ENCODE results near the gene TTLL11. TPM values are rescaled to one million over a fixed set of nuclear protein-coding genes. Genes with fewer than 3 reads are reported as not detected.

TTLL11 gene
- polyA plus RNA-seq, 1 donor from 2014 or later = 8.0 TPM

GRCh38 chr9:121825031-121825691 is 267.9 kb downstream of the TTLL11 start:
- Histone ChIP-seq H3K27ac (ENCODE audit: low read length) (no peak overlapping the region), H4K20me1 (ENCODE audit: insufficient read depth) (no peaks in the 10 kb centered on the region), H2AFZ (ENCODE audit: low read depth, low read length) (no peak overlapping the region), H3K4me3 (ENCODE audit: low read length) (no peak overlapping the region), H3K36me3 (ENCODE audit: insufficient read depth, low read length) (no peaks in the 10 kb centered on the region), H3F3A (ENCODE audit: insufficient read depth, low read length, poor library complexity, severe bottlenecking) (no peaks in the 10 kb centered on the region), H3K4me2 (ENCODE audit: low read length) (no peak overlapping the region), H3K9me2 (ENCODE audit: insufficient read depth, low read length) (no peaks in the 10 kb centered on the region), H3K27me3 (ENCODE audit: insufficient read depth, low read depth, low read length) (no peaks in the 10 kb centered on the region), H3K79me2 (replicated peaks; ENCODE audit: insufficient read depth, low read length) (no peaks in the 10 kb centered on the region), H3K9ac (ENCODE audit: low read length) (no peak overlapping the region), H3K9me3 (ENCODE audit: low read length) (no peaks in the 10 kb centered on the region)
- TF ChIP-seq REST (IDR thresholded peaks at IDR 0.05; ENCODE audit: borderline replicate concordance) (no peak), CTCF (IDR thresholded peaks at IDR 0.05; ENCODE audit: poor library complexity, severe bottlenecking) (no peak), RAD21 (conservative IDR thresholded peaks at IDR 0.05) (no peak), POLR2AphosphoS5 (IDR thresholded peaks at IDR 0.05) (no peak), EP300 (conservative IDR thresholded peaks at IDR 0.05; ENCODE audit: poor library complexity, severe bottlenecking) (no peak), SMC3 (conservative IDR thresholded peaks at IDR 0.05; ENCODE audit: poor library complexity) (no peak), EZH2 (IDR thresholded peaks at IDR 0.05; ENCODE audit: borderline replicate concordance, insufficient read depth, low read length, poor library complexity, severe bottlenecking) (no peak), MXI1 (conservative IDR thresholded peaks at IDR 0.05; ENCODE audit: poor library complexity, severe bottlenecking) (no peak), TAF1 (IDR thresholded peaks at IDR 0.05; ENCODE audit: low read depth) (no peak)

- no peak for TF ChIP-seq MXI1 (conservative IDR thresholded peaks at IDR 0.05; ENCODE audit: poor library complexity, severe bottlenecking)
- no peak for TF ChIP-seq SMC3 (conservative IDR thresholded peaks at IDR 0.05; ENCODE audit: poor library complexity)
- no peak for TF ChIP-seq EP300 (conservative IDR thresholded peaks at IDR 0.05; ENCODE audit: poor library complexity, severe bottlenecking)
- TF ChIP-seq CTCF (IDR thresholded peaks at IDR 0.05; ENCODE audit: poor library complexity, severe bottlenecking) = no peak
- TF ChIP-seq REST (IDR thresholded peaks at IDR 0.05; ENCODE audit: borderline replicate concordance) = no peak
- TF ChIP-seq POLR2AphosphoS5 (IDR thresholded peaks at IDR 0.05) = no peak
- no peak for TF ChIP-seq RAD21 (conservative IDR thresholded peaks at IDR 0.05)
- TF ChIP-seq EZH2 (IDR thresholded peaks at IDR 0.05; ENCODE audit: borderline replicate concordance, insufficient read depth, low read length, poor library complexity, severe bottlenecking) = no peak
- TF ChIP-seq TAF1 (IDR thresholded peaks at IDR 0.05; ENCODE audit: low read depth) = no peak
These were observed 268.5 kb downstream of the TTLL11 start for GRCh38 chr9:121824651-121825030.

More at GRCh38 chr9:121824651-121825030, 268.5 kb downstream of the TTLL11 start:
- no peak overlapping the region for H2AFZ ChIP-seq (ENCODE audit: low read depth, low read length)
- no peaks in the 10 kb centered on the region for H4K20me1 ChIP-seq (ENCODE audit: insufficient read depth)
- no peaks in the 10 kb centered on the region for H3K9me3 ChIP-seq (ENCODE audit: low read length)
- no peaks in the 10 kb centered on the region for H3K79me2 ChIP-seq (replicated peaks; ENCODE audit: insufficient read depth, low read length)
- H3K27ac ChIP-seq (ENCODE audit: low read length) = no peak overlapping the region
- no peak overlapping the region for H3K4me2 ChIP-seq (ENCODE audit: low read length)
- no peak overlapping the region for H3K4me3 ChIP-seq (ENCODE audit: low read length)
- no peaks in the 10 kb centered on the region for H3K9me2 ChIP-seq (ENCODE audit: insufficient read depth, low read length)
- no peak overlapping the region for H3K9ac ChIP-seq (ENCODE audit: low read length)
- H3F3A ChIP-seq (ENCODE audit: insufficient read depth, low read length, poor library complexity, severe bottlenecking) = no peaks in the 10 kb centered on the region
- no peaks in the 10 kb centered on the region for H3K27me3 ChIP-seq (ENCODE audit: insufficient read depth, low read depth, low read length)
- no peaks in the 10 kb centered on the region for H3K36me3 ChIP-seq (ENCODE audit: insufficient read depth, low read length)
